Measurements from ENCODE around the gene SPRR2A. TPM values are rescaled to one million over a fixed set of nuclear protein-coding genes. Genes with fewer than 3 reads are reported as not detected.

Gene SPRR2A
- total and polyA plus RNA-seq, 2 donors from 2014 or later, result 0.60 TPM; not detected in 1

- Histone ChIP-seq H3K4me1 (ENCODE audit: control insufficient read depth in 2 of 3, insufficient read depth in 2 of 3, low read depth in 1 of 3, low read length in 3 of 3) (no peaks in the 10 kb centered on the region), H3K9me3 (ENCODE audit: control insufficient read depth in 2 of 3, insufficient read depth in 1 of 3, low read length in 3 of 3) (no peaks in the 10 kb centered on the region), H3K27me3 (ENCODE audit: control insufficient read depth, insufficient read depth, low read length) (no peaks in the 10 kb centered on the region), H3K36me3 (ENCODE audit: control insufficient read depth in 2 of 3, insufficient read depth in 3 of 3, low read length in 3 of 3) (no peaks in the 10 kb centered on the region), H3K4me3 (ENCODE audit: low read length in 3 of 3) (no peak overlapping the region), H3K9ac (ENCODE audit: low read length in 3 of 3) (no peak overlapping the region), H3K27ac (ENCODE audit: low read depth in 2 of 2, low read length in 2 of 2) (no peak overlapping the region)
- DNase-seq, result no peak
- TF ChIP-seq CTCF (IDR thresholded peaks at IDR 0.05; ENCODE audit: borderline replicate concordance, extremely low read depth, insufficient read depth), result no peak
- no peak for FAIRE-seq
- intact Hi-C loops (cut with DNase I), result no loop called here
Observed at GRCh38 chr1:153095764-153096163, 38.5 kb upstream of the SPRR2A start.

GRCh38 chr1:153094426-153094825 is 37.1 kb upstream of the SPRR2A start, which contains the start of gene SPRR2E:
Gene SPRR2E (minus strand): TSS chr1:153094526. CDS start chr1:153093751, 775 bp downstream.
- H3K27me3 ChIP-seq (ENCODE audit: control insufficient read depth, insufficient read depth, low read length), result no peaks in the 10 kb centered on the region
- H3K27ac ChIP-seq (ENCODE audit: low read depth in 2 of 2, low read length in 2 of 2), result no peak within 1 kb of the TSS
- no peak for DNase-seq
- no peak for TF ChIP-seq CTCF (IDR thresholded peaks at IDR 0.05; ENCODE audit: borderline replicate concordance, extremely low read depth, insufficient read depth)
- no peak within 1 kb of the TSS for H3K9ac ChIP-seq (ENCODE audit: low read length in 3 of 3)
- intact Hi-C loops (cut with DNase I), result no loop called here
- H3K4me1 ChIP-seq (ENCODE audit: control insufficient read depth in 2 of 3, insufficient read depth in 2 of 3, low read depth in 1 of 3, low read length in 3 of 3), result no peaks in the 10 kb centered on the region
- no peak for FAIRE-seq
- no peaks in the 10 kb centered on the region for H3K36me3 ChIP-seq (ENCODE audit: control insufficient read depth in 2 of 3, insufficient read depth in 3 of 3, low read length in 3 of 3)
- H3K4me3 ChIP-seq (ENCODE audit: low read length in 3 of 3), result no peak within 1 kb of the TSS
- H3K9me3 ChIP-seq (ENCODE audit: control insufficient read depth in 2 of 3, insufficient read depth in 1 of 3, low read length in 3 of 3), result no peaks in the 10 kb centered on the region

GRCh38 chr1:153087652-153088051 is 30.3 kb upstream of the SPRR2A start:
- Histone ChIP-seq H3K9me3 (ENCODE audit: control insufficient read depth in 2 of 3, insufficient read depth in 1 of 3, low read length in 3 of 3) (peaks cover 0 to 2% (median 0%) of the 10 kb centered on the region in 3 donors), H3K9ac (ENCODE audit: low read length in 3 of 3) (no peak overlapping the region), H3K36me3 (ENCODE audit: control insufficient read depth in 2 of 3, insufficient read depth in 3 of 3, low read length in 3 of 3) (no peaks in the 10 kb centered on the region), H3K4me1 (ENCODE audit: control insufficient read depth in 2 of 3, insufficient read depth in 2 of 3, low read depth in 1 of 3, low read length in 3 of 3) (no peaks in the 10 kb centered on the region), H3K27me3 (ENCODE audit: control insufficient read depth, insufficient read depth, low read length) (no peaks in the 10 kb centered on the region), H3K4me3 (ENCODE audit: low read length in 3 of 3) (no peak overlapping the region), H3K27ac (ENCODE audit: low read depth in 2 of 2, low read length in 2 of 2) (no peak overlapping the region)
- no peak for FAIRE-seq
- no peak for TF ChIP-seq CTCF (IDR thresholded peaks at IDR 0.05; ENCODE audit: borderline replicate concordance, extremely low read depth, insufficient read depth)
- intact Hi-C loops (cut with DNase I), result no loop called here
- DNase-seq, result no peak

GRCh38 chr1:153081736-153082135 is 24.4 kb upstream of the SPRR2A start:
- DNase-seq, result no peak
- no peak for TF ChIP-seq CTCF (IDR thresholded peaks at IDR 0.05; ENCODE audit: borderline replicate concordance, extremely low read depth, insufficient read depth)
- H3K27me3 ChIP-seq (ENCODE audit: control insufficient read depth, insufficient read depth, low read length), result no peaks in the 10 kb centered on the region
- FAIRE-seq, result no peak
- no peak overlapping the region for H3K9ac ChIP-seq (ENCODE audit: low read length in 3 of 3)
- no peaks in the 10 kb centered on the region for H3K36me3 ChIP-seq (ENCODE audit: control insufficient read depth in 2 of 3, insufficient read depth in 3 of 3, low read length in 3 of 3)
- H3K9me3 ChIP-seq (ENCODE audit: control insufficient read depth in 2 of 3, insufficient read depth in 1 of 3, low read length in 3 of 3), result peaks cover 0 to 2% (median 0%) of the 10 kb centered on the region in 3 donors
- intact Hi-C loops (cut with DNase I), result no loop called here
- H3K4me3 ChIP-seq (ENCODE audit: low read length in 3 of 3), result no peak overlapping the region
- H3K27ac ChIP-seq (ENCODE audit: low read depth in 2 of 2, low read length in 2 of 2), result no peak overlapping the region
- H3K4me1 ChIP-seq (ENCODE audit: control insufficient read depth in 2 of 3, insufficient read depth in 2 of 3, low read depth in 1 of 3, low read length in 3 of 3), result no peaks in the 10 kb centered on the region

All from kidney (tissue), 14 donors.